Ramos (cell line): ENCODE data around the gene FASTKD3.
"Not testable (repeated sequence)": the region's sequence is repeated elsewhere in the genome, so short reads cannot be mapped to it uniquely, and the experiment has no call there.

ENCODE experiments used
- in situ Hi-C: fragments of 300-500 bp; cut with MboI; formaldehyde crosslinking; loops from one replicate; pipeline ENCODE4 v1.14.3; 2022; ENCODE audit warnings: low sequenced_read_pairs; ENCODE audit not compliant: unreplicated experiment

Gene FASTKD3, protein sequence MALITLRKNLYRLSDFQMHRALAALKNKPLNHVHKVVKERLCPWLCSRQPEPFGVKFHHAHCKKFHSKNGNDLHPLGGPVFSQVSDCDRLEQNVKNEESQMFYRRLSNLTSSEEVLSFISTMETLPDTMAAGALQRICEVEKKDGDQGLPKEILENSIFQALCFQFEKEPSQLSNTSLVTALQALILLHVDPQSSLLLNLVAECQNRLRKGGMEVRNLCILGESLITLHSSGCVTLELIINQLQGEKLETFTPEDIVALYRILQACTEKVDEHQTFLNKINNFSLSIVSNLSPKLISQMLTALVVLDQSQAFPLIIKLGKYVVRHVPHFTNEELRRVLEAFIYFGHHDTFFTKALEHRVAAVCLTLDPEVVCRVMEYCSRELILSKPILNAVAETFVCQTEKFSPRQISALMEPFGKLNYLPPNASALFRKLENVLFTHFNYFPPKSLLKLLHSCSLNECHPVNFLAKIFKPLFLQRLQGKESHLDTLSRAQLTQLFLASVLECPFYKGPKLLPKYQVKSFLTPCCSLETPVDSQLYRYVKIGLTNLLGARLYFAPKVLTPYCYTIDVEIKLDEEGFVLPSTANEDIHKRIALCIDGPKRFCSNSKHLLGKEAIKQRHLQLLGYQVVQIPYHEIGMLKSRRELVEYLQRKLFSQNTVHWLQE

DNA sequence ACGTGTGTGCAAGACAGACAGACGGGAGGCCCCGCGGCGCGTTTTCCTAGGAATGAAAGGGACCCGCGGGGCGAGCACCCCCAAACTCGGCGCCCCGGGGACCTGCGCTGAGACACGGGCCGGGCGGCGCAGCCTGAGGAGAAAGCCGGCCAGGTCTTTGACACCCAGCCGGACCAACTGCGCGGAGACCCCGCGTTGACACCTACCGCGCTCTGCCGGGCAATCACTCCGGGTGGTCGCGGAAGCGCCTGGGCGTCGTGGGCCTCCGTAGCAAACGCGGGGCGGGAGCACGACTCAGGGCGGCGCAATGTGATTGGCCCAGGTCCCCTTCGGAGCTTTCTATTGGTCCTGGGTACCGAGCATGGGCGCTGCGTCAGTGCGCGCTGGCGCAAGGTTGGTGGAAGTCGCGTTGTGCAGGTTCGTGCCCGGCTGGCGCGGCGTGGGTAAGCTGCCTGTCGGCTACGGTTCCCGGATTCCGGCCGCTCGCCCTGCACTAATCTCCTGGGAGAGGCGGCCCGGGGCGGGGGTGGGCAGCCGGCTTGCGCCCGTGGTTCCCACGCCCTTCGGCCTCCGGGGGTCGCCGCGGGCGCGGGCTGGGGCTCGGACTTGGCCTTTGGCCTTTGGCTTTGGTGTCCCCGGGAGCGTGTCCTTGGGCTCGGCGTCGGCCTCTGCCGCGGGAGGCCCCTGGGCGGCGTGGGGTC lies at the start of gene FASTKD3, which contains the start of gene MTRR:
Gene FASTKD3, minus strand, starts transcription at position 259 of the 701 bp plus-strand sequence. CDS start 948 bp downstream, outside the sequence.
Gene MTRR, plus strand, starts transcription at position 376 of the 701 bp plus-strand sequence. CDS start 1,647 bp downstream, outside the sequence.
- in situ Hi-C loops, result no loop called here

DNA sequence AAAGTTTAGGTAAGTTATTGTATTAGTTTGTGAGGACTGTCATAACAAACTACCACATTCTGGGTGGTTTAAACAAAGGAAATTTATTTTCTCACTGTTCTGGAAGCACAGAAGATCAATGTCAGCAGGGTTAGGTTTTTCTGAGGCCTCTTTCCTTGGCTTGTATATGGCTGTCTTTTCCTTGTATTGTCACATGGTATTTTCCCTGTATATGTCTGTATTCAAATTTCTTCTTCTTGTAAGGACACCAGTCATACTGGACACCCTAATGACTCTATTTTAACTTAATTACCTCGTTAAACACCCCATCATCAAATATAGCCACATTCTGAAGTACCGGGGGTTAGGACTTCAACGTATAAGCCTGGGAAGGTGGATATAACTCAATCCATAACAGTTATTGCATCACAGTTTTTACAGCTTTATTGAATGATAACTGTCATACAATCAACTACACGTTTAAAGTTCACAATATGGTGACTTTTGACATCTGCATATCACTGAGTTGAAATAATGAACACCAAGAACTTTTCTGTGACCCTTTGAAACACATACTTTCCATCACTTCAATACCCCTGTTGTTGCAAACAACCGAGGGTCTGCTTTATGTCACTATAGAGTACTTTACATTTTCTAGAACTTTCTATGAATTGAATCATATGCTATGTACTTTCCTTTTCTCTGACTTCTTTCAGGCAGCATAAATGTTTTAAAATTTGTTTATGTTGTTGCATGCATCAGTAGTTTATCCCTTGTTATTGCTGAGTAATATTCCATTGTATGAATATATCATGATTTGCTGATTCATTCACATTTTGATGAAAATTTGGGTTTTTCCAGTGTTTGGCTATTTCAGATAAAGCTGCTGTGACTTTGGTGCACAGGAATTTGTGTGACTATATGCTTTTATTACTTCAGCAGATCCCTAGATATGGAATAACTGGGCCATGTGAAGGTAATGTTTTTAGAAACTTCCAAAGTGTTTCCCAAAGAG lies 48.6 kb upstream of the FASTKD3 start:
- in situ Hi-C loops, result no loop called here

DNA sequence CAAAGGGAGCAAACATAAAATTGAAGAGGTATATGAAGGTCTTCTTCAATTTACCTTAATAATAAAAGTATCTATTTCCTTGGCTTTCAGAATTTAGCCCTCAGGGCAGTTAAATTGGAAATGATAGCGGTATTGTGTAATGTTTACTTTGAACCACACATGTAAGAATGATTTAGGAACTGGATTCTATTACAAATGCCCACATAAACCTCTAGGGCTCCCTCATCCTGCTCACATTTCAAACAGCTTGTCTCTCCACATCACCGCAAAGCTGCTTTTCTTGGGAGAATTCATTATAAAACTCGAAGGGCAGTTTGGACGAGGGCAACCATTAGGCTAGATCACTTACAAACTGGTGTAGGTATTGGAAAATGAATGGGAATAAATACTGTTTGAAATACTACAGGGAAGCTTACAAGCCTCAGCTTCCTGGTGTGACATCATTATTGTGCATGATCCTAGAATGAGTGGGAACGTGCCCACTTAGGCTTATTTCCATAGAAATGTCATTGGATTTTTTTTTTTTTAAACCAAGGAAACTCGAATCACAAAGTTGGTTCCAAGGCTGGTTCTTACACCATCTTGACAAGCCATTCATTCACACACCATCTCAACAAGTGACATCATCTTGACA lies 47.5 kb upstream of the FASTKD3 start:
- in situ Hi-C loops, result no loop called here

DNA sequence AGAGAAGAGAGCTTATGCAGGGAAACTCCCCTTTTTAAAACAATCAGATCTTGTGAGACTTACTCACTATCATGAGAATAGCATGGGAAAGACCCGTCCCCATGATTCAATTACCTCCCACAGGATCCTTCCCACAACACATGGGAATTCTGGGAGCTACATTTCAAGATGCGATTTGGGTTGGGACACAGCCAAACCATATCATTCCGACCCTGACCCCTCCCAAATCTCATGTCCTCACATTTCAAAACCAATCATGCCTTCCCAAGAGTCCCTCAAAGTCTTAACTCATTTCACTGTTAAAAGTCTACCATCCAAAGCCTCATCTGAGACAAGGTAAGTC lies 42.6 kb upstream of the FASTKD3 start:
- in situ Hi-C loops, result not testable (repeated sequence)

DNA sequence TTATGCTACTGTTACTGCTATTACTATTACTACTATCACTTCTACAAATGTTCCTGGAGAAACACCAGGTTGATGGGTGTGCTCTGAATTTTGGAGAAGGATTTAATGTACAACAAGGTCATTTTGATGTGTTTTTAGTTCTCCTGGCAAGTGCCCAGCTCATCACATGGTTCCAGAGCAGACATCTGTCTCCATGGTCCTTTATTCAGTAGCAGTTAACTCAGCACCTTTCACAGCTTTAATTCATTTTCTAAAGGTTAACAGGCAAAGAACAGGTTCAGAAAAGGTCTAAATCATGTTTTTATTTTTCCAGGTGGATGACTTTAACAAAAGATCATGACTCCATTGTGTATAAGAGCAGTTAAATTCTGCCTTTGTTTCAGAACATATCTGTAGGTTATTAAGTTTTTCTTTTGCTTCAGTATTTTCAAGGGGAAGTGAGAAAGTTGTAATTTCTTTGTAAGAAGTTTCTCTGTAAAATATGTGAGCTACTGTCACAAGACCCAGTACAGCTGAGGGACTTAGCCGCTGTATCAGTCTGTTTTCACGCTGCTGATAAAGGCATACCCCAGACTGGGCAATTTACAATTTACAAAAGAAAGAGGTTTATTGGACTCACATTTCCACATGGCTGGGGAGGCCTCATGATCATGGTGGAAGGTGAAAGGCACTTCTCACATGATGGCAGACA lies 42.1 kb upstream of the FASTKD3 start:
- in situ Hi-C loops, result no loop called here

DNA sequence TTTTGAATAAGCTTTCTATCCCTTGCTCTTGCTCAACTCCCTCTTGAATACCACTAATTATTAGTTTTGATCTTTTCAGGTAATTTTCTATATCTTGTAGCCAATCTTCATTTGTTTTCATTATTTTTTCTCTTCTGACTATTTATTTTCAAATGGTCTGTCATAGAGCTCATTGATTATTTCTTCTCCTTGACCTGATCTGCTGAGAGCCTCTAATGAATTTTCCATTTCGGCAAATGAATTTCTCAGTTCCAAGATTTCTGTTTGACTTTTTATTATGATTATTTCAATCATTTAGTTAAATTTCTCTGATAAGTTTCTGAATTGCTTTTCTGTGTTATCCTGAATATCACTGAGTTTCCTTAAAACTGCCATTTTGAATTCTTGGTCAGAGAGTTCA lies 39.5 kb upstream of the FASTKD3 start:
- in situ Hi-C loops, result no loop called here

DNA sequence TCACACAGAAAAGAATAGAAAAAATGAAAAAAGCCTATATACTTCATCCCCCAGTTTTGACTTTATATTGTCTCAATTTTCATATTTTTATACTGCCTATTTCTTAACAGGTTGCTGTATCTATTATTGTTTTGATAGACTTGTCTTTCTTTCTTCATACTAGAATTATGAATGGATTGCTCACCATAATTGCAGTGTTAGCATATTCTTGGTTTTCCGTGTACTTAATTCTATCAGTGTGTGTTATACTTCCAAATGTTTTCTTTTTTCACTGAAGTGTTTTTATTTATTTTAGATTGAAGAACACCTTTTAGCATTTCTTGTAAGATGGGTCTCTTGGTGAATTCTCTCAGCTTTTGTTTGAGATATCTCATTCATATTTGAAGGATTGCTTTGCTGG lies 38.8 kb upstream of the FASTKD3 start:
- in situ Hi-C loops, result no loop called here

DNA sequence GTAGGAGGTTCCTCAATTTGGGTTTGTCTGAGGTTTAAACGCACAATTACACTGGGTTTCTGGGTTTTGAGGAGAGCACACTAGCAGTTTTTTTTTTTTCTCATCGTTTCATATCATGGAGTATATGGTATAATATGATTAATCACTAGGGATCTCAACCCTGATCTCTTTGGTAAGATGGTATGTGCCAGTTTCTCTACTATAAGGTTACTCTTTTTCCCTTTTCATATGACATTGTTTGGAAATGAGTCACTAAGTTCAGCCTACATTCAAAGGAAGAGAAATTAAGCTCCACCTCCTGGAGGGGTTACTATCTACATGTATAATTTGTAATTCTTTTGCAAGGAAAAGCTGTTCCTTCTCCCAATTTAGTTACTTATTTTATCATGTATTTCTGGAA lies 35.3 kb upstream of the FASTKD3 start:
- in situ Hi-C loops, result no loop called here

DNA sequence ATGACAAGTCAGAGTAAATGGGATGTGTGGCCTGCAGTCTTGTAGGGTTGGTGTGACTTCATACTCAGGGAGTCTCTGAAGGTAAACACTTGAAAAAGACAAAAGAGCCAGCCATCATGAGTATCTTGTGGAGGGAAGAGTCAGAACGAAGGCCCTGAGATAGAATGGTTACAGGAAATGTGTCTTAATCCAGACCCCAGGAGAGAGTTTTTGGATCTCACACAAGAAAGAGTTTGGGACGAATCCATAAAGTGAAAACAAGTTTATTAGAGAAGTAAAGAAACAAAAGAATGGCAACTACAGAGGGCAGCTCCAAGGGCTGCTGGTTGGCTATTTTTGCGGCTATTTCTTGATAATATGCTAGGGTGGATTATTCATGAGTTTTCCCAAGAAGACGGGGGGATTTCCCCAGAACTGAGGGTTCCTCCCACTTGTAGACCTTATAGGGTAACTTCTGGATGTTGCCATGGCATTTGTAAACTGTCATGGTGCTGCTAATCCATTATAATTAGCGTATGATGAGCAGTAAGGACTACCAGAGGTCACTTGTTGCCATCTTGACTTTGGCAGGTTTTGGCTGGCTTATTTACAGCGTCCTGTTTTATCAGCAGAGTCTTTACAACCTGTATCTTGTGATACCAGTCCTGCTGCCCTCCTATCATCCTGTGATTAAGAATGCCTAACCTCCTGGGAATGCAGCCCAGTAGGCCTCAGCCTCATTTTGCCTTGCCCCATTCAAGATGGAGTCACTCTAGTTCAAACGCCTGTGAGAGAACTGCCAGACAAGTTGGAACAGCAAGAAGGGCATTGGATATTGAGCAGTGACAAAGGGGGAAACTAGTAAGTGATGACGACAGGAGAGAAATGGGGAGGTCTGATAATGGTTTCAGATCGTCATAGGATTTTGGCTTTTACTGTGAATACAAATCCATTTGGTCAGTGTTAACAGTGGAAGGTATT lies 34.1 kb upstream of the FASTKD3 start:
- in situ Hi-C loops, result no loop called here

DNA sequence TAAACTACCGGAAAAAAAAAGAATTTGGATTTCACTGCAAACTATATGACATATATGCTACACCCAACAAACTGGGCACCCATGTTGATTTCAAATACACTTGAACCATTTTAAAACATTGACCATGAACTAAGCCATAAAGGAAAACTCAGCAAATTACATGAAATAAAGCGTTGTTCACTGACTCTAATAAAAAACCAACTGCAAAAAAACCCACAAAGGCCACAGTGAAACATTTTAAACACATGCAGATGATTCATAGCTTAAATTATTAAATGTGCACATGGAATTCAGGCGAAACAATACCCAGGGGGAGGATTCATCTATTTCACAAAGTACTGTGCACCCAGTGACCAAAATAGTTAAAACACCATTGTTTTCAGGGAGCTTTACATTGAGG lies 33.4 kb upstream of the FASTKD3 start:
- in situ Hi-C loops, result no loop called here

DNA sequence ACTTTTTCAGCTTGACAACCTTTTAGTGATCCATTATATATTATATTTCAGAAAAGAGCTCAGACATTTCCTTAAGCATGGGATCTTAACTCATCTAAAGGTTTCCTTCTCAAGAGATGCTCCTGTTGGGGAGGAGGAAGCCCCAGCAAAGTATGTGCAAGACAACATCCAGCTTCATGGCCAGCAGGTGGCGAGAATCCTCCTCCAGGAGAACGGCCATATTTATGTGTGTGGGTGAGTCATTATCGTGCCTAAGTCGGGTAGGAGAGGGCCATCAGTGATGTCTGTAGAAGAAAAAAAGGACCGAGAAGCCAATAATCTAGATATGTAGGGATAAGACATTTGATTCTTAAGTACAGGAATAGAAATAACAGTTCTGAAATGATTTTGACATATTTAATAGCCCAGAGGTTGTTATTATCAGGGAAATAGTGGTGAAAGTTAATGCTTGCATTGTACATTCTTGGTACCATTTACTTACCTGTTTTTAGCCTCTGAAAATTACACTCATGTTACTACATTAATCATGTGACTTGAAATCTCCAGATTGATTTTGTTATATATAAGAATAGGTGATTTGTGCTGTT lies 28.3 kb upstream of the FASTKD3 start:
- in situ Hi-C loops, result no loop called here

DNA sequence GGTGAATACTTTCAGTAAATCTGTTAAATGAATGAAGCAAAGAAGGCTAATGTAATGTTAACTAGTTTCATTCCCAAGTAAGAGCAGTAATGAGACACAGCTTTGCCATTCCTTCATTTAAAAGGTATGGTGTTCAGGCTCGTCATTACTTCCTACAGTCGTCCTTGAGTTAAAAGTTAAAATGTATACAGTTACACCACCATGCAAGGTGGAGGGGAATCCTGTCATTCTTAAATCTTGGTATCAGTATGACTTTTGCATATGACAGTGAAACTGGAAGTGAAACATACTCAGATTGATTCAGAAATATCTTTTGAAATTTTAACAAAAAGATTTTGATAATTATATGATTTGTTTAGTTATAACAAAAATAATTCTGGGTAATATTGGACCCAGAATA lies 26.0 kb upstream of the FASTKD3 start:
- in situ Hi-C loops, result no loop called here

DNA sequence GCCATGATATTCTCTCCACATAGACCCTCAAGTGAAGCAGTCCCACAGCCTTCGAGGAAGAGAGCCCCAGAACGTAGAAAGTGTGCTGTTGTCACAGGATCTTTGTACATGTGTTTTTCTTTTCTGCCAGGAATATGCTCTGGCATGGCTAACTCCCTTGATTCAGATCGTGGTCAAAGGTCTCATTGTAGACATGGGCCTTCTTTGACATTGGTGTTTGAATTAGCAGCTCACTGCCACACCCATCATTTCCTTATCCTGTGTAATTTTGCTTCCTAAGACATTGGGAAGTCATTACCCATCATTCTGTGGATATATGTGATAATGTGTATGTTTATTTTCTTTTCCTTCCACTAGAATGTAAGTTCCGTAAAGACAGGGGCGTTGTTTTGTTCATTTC lies 25.6 kb upstream of the FASTKD3 start:
- in situ Hi-C loops, result no loop called here

DNA sequence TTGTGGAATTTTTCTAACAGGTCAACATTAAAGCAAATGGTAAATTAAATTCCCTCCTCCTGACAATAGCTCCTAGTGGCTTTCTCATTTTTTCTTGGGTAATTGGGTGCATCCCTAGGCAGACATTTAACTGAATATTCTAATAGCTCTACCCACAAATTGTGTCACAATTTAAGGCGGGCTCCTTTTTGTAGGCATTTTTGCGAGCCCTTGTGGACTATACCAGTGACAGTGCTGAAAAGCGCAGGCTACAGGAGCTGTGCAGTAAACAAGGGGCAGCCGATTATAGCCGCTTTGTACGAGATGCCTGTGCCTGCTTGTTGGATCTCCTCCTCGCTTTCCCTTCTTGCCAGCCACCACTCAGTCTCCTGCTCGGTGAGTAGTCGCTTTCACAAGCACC lies 20.1 kb upstream of the FASTKD3 start:
- in situ Hi-C loops, result no loop called here

DNA sequence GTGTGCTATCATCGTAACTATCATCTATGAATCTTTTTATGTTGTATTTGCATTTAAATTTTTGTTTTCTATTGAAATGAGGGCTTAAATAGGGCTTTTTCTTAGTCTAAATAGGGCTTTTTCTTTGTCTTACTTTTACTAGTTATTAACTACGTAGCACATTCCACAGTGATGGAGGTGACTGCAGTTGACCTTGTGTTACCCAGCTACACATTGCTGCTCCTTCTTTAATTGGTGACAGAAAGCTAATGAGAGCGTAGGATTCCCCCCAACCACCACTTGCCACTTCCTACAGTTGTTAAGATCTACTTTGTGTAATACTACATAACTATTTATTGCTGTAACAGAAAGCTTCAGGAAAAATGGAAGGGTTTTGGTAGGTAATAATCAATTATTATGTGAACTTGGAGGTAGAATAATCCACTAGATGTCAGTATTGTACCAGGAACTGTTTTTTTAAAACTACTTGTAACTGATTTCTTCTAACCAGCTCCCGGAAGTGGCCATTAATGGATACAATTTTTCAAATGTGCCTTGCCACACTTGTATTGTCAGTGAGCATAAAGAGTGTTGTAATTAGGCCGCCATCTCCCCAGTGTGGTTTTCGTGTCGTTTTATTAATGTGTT lies 18.1 kb upstream of the FASTKD3 start:
- in situ Hi-C loops, result no loop called here

DNA sequence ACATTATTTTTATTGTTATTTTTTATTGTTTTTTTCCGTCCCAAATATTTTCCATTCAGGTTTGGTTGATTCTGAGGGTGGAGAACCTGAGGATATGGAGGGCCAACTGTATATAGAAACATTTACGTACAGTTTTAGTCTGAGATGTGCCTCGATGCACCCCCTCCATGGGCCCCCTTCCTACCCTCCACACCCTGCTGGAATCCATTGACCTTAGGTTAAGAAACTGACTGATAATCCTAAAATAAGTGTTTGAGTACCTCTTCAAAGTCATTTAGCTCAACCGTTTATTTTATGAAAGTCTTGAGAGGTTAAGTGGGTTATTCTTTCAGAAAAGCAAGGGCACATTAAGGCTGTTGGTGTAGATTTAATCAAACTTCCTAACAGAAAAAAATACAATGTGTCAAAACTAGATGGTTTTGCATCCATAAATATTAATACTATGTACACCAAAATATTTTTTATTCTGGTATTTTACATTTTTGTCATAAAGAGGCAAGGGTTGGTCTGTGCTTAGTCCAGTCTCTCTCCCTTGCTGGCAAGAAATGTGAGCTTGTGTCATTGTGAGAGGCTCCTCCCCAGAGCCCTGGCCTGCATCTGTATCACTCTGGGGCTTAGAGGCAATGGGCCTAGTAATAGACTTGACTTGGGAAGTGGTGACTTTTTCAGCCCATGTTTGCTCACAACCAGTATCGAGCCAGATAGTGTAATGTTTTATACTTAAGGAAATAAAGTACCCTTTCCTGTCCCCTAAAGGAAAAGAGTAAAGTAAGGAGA lies 15.8 kb upstream of the FASTKD3 start:
- in situ Hi-C loops, result no loop called here
